Cardiac muscle cell (in vitro differentiated cells and primary cell): ENCODE measurements around the gene DLGAP1. TPM values are rescaled to one million over a fixed set of nuclear protein-coding genes. Genes with fewer than 3 reads are reported as not detected.

Experiments
- DNase-seq, 2 donors: peaks; one replicate each; pipeline versions ENCODE4 v3.0.0 to v3.0.0-alpha.2; 2010 to 2017; ENCODE audit warnings: low read depth in 1 of 2, low spot score in 1 of 2
- H3K27ac ChIP-seq: fragments of 200-600 bp; sonication (generic); 2 replicates; pipeline ENCODE4 v1.5.1; 2016
- H3K27me3 ChIP-seq: fragments of 200-600 bp; sonication (generic); 2 replicates; pipeline ENCODE4 v1.6.0; 2016; ENCODE audit warnings: control low read depth
- H3K36me3 ChIP-seq: fragments of 200-600 bp; sonication (generic); 2 replicates; pipeline ENCODE4 v1.5.1; 2016; ENCODE audit warnings: control low read depth
- H3K4me1 ChIP-seq: fragments of 200-600 bp; sonication (generic); 2 replicates; pipeline ENCODE4 v1.8.1; 2017; ENCODE audit warnings: low read depth, mild to moderate bottlenecking, mixed run types
- H3K4me3 ChIP-seq: fragments of 200-600 bp; sonication (generic); 2 replicates; pipeline ENCODE4 v1.5.1; 2016; ENCODE audit warnings: mild to moderate bottlenecking
- H3K9me3 ChIP-seq: fragments of 200-600 bp; sonication (generic); 2 replicates; pipeline ENCODE4 v1.5.1; 2017; ENCODE audit warnings: low read depth, mild to moderate bottlenecking, control low read depth
- CTCF ChIP-seq: IDR thresholded peaks from 2 replicates; pipeline ENCODE4 v1.5.1; 2012; ENCODE audit warnings: low read depth, mild to moderate bottlenecking, low read length
- polyA plus RNA-seq: library from polyadenylated mRNA; unstranded; fragments of >200 nt; fragmentation: Nextera tagmentation; extraction: Ambion mirVana; gene quantifications from 2 replicates; pipeline ENCODE4 v1.2.1, GENCODE V29; 2016
- total RNA-seq: library from RNA; depleted of rRNA; stranded (reverse); fragments of >200 nt; gene quantifications from 2 replicates; pipeline ENCODE4 v1.2.3, GENCODE V29; 2016

Gene DLGAP1
- total and polyA plus RNA-seq, 2 experiments from 2014 or later: 2.5 to 7.9 TPM

- no peak overlapping the region for H3K27ac ChIP-seq
- no peak for DNase-seq
- no peak for TF ChIP-seq CTCF
- no peak overlapping the region for H3K4me3 ChIP-seq
- no peaks in the 10 kb centered on the region for H3K36me3 ChIP-seq
- no peaks in the 10 kb centered on the region for H3K9me3 ChIP-seq
- H3K27me3 ChIP-seq: peaks cover 38% of the 10 kb centered on the region
- no peaks in the 10 kb centered on the region for H3K4me1 ChIP-seq
Measured at GRCh38 chr18:4450065-4450658, 4.9 kb downstream of the DLGAP1 start.

GRCh38 chr18:4445902-4446301 is 9.2 kb downstream of the DLGAP1 start:
- DNase-seq: no peak
- Histone ChIP-seq H3K36me3 (no peaks in the 10 kb centered on the region), H3K9me3 (no peaks in the 10 kb centered on the region), H3K4me1 (no peaks in the 10 kb centered on the region), H3K27me3 (peaks cover 12% of the 10 kb centered on the region), H3K4me3 (no peak overlapping the region), H3K27ac (no peak overlapping the region)
- no peak for TF ChIP-seq CTCF

- TF ChIP-seq CTCF: no peak
- H3K4me3 ChIP-seq: no peak overlapping the region
- no peak overlapping the region for H3K27ac ChIP-seq
- no peaks in the 10 kb centered on the region for H3K27me3 ChIP-seq
- no peaks in the 10 kb centered on the region for H3K9me3 ChIP-seq
- no peaks in the 10 kb centered on the region for H3K4me1 ChIP-seq
- H3K36me3 ChIP-seq: no peaks in the 10 kb centered on the region
- no peak for DNase-seq
Measured at GRCh38 chr18:4444306-4444705, 10.8 kb downstream of the DLGAP1 start.

GRCh38 chr18:4441098-4441497 is 14.0 kb downstream of the DLGAP1 start:
- no peak overlapping the region for H3K27ac ChIP-seq
- DNase-seq: no peak
- no peak for TF ChIP-seq CTCF
- H3K4me3 ChIP-seq: no peak overlapping the region
- H3K4me1 ChIP-seq: no peaks in the 10 kb centered on the region
- no peaks in the 10 kb centered on the region for H3K27me3 ChIP-seq
- H3K36me3 ChIP-seq: no peaks in the 10 kb centered on the region
- no peaks in the 10 kb centered on the region for H3K9me3 ChIP-seq

- no peaks in the 10 kb centered on the region for H3K36me3 ChIP-seq
- no peaks in the 10 kb centered on the region for H3K27me3 ChIP-seq
- no peaks in the 10 kb centered on the region for H3K9me3 ChIP-seq
- H3K4me3 ChIP-seq: no peak overlapping the region
- no peaks in the 10 kb centered on the region for H3K4me1 ChIP-seq
- H3K27ac ChIP-seq: no peak overlapping the region
- DNase-seq: no peak
- no peak for TF ChIP-seq CTCF
Measured at GRCh38 chr18:4438938-4439337, 16.2 kb downstream of the DLGAP1 start.

DNA sequence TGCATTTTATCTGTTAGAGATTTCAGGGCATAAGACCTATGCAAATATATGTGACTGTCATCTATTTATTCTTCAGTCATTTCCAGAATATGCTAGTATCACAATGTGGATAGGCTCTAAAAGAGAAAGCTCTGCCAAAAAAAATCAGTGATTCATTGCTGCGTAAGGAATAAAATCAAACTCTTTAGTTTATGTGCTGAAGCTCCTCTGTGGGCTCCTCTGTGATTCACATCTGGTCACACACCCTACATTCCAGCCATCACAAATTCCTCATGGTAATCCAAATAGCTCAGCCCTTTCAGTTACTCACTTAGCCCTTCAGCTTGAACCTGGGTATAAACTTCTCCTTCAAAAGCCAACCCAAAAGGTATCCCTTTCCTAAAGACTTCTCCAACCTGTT is 21.4 kb downstream of the DLGAP1 start:
- no peaks in the 10 kb centered on the region for H3K36me3 ChIP-seq
- H3K27me3 ChIP-seq: no peaks in the 10 kb centered on the region
- no peaks in the 10 kb centered on the region for H3K4me1 ChIP-seq
- H3K4me3 ChIP-seq: no peak overlapping the region
- H3K9me3 ChIP-seq: no peaks in the 10 kb centered on the region
- TF ChIP-seq CTCF: no peak
- DNase-seq: no peak
- H3K27ac ChIP-seq: no peak overlapping the region
